ENCODE data around the gene VENTX. TPM values are rescaled to one million over a fixed set of nuclear protein-coding genes. Genes with fewer than 3 reads are reported as not detected.

VENTX gene
- total RNA-seq, 4 donors from 2014 or later = 0.13 to 1.3 (median 0.34) TPM

- H3K36me3 ChIP-seq = no peaks in the 10 kb centered on the region
Measured at GRCh38 chr10:133267293-133267692, 29.6 kb downstream of the VENTX start.

GRCh38 chr10:133267829-133268228 is 30.2 kb downstream of the VENTX start:
- Histone ChIP-seq H3K27ac (no peak overlapping the region), H3K9me3 (no peaks in the 10 kb centered on the region), H3K27me3 (no peaks in the 10 kb centered on the region), H3K4me3 (no peak overlapping the region), H3K36me3 (no peaks in the 10 kb centered on the region), H3K4me1 (no peaks in the 10 kb centered on the region)
- intact Hi-C loops (cut with DNase I; ENCODE audit: low total_unique reads) = no loop called here
- ATAC-seq = no peak
- in situ Hi-C loops (cut with MboI; ENCODE audit: low sequenced_read_pairs in 4 of 4) = no loop called here
- DNase-seq = no peak
- no peak for TF ChIP-seq POLR2A (IDR thresholded peaks at IDR 0.05)
- no peak for TF ChIP-seq CTCF (IDR thresholded peaks at IDR 0.05 in 4 of 5, conservative IDR thresholded peaks at IDR 0.05 in 1 of 5)

More at GRCh38 chr10:133267293-133267692, 29.6 kb downstream of the VENTX start:
- TF ChIP-seq POLR2A (IDR thresholded peaks at IDR 0.05) (no peak), CTCF (IDR thresholded peaks at IDR 0.05 in 4 of 5, conservative IDR thresholded peaks at IDR 0.05 in 1 of 5) (no peak)
- intact Hi-C loops (cut with DNase I; ENCODE audit: low total_unique reads) (no loop called here), in situ Hi-C loops (cut with MboI; ENCODE audit: low sequenced_read_pairs in 4 of 4) (no loop called here)
- Histone ChIP-seq H3K27me3 (no peaks in the 10 kb centered on the region), H3K9me3 (no peaks in the 10 kb centered on the region), H3K4me3 (no peak overlapping the region), H3K27ac (no peak overlapping the region), H3K4me1 (peaks cover 4% of the 10 kb centered on the region in 2 donors)
- DNase-seq = no peak
- no peak for ATAC-seq

- ATAC-seq = no peak
- Histone ChIP-seq H3K4me3 (no peak overlapping the region), H3K36me3 (no peaks in the 10 kb centered on the region)
Measured at GRCh38 chr10:133268532-133268931, 30.9 kb downstream of the VENTX start.

GRCh38 chr10:133269367-133269766 is 31.7 kb downstream of the VENTX start:
- intact Hi-C loops (cut with DNase I; ENCODE audit: low total_unique reads) = no loop called here
- Histone ChIP-seq H3K4me1 (no peaks in the 10 kb centered on the region), H3K27ac (no peak overlapping the region), H3K36me3 (no peaks in the 10 kb centered on the region), H3K27me3 (no peaks in the 10 kb centered on the region), H3K4me3 (no peak overlapping the region), H3K9me3 (no peaks in the 10 kb centered on the region)
- in situ Hi-C loops (cut with MboI; ENCODE audit: low sequenced_read_pairs in 4 of 4) = no loop called here
- DNase-seq (no peak), ATAC-seq (no peak)
- no peak for TF ChIP-seq POLR2A (IDR thresholded peaks at IDR 0.05)
- TF ChIP-seq CTCF (IDR thresholded peaks at IDR 0.05 in 4 of 5, conservative IDR thresholded peaks at IDR 0.05 in 1 of 5) = no peak

More at GRCh38 chr10:133268532-133268931, 30.9 kb downstream of the VENTX start:
- TF ChIP-seq CTCF (IDR thresholded peaks at IDR 0.05 in 4 of 5, conservative IDR thresholded peaks at IDR 0.05 in 1 of 5) (no peak), POLR2A (IDR thresholded peaks at IDR 0.05) (no peak)
- H3K9me3 ChIP-seq = no peaks in the 10 kb centered on the region
- in situ Hi-C loops (cut with MboI; ENCODE audit: low sequenced_read_pairs in 4 of 4) (no loop called here), intact Hi-C loops (cut with DNase I; ENCODE audit: low total_unique reads) (no loop called here)
- no peak overlapping the region for H3K27ac ChIP-seq
- H3K4me1 ChIP-seq = no peaks in the 10 kb centered on the region
- no peaks in the 10 kb centered on the region for H3K27me3 ChIP-seq
- DNase-seq = no peak

GRCh38 chr10:133270204-133270603 is 32.5 kb downstream of the VENTX start:
- in situ Hi-C loops (cut with MboI; ENCODE audit: low sequenced_read_pairs in 4 of 4) (no loop called here), intact Hi-C loops (cut with DNase I; ENCODE audit: low total_unique reads) (no loop called here)
- no peak overlapping the region for H3K27ac ChIP-seq
- no peak overlapping the region for H3K4me3 ChIP-seq
- no peaks in the 10 kb centered on the region for H3K9me3 ChIP-seq
- no peaks in the 10 kb centered on the region for H3K36me3 ChIP-seq
- peaks cover 0 to 4% (median 2%) of the 10 kb centered on the region in 3 donors for H3K27me3 ChIP-seq
- no peak for TF ChIP-seq POLR2A (IDR thresholded peaks at IDR 0.05)
- no peaks in the 10 kb centered on the region for H3K4me1 ChIP-seq
- no peak for DNase-seq
- ATAC-seq = no peak

Measured in gastrocnemius medialis (tissue), 4 donors.